GM19239 (cell line): ENCODE results near the gene RAP1GDS1.
"Not testable (repeated sequence)": the region's sequence is repeated elsewhere in the genome, so short reads cannot be mapped to it uniquely, and the experiment has no call there.

ENCODE experiments used
- DNase-seq: peaks from one replicate; pipeline ENCODE4 v3.0.0; 2011; ENCODE audit warnings: low spot score; ENCODE audit not compliant: insufficient read length
- FAIRE-seq: peaks from 2 replicates; lab custom pipeline; 2011; peaks lifted over from hg19 to GRCh38; lab: Jason Lieb, UNC

RAP1GDS1 gene

DNA sequence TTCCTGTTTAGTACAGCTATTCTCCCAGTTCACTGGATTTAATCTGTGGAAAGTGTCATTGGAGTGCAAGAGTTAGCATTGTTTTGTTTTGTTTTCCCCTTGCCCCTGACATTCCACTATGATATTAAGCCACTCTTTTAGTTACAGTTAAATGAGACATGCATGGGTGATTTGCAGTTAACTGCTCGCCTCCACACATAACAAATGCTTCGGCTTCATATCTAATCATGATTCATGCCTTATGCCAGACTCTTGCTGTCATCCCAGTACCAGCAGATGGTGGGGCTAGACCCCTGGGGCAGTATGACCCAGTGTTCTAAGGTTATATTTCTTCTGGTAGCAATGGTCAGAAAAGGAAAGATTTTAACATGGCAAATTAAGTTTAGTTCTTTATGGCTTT lies 80.1 kb downstream of the RAP1GDS1 start:
- DNase-seq = no peak
- FAIRE-seq = no peak

DNA sequence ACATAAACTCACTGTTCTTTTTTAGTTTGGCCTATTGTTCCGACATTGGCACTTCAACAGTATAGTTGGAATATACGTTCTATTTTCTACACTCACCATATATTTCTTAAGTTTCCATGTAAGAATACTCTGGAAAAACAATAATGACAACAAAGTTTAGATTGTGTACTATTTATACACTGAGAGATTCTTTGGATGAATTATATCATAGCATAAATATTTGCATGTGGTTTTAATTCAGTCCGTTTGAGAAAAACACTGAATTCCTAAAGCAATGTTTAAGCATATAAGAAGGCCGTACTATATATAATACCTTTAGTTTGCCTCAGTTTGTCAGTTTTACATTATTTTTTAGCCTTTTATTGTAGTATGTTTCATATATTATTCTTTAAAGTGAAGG lies 82.4 kb downstream of the RAP1GDS1 start:
- FAIRE-seq (no peak), DNase-seq (no peak)

DNA sequence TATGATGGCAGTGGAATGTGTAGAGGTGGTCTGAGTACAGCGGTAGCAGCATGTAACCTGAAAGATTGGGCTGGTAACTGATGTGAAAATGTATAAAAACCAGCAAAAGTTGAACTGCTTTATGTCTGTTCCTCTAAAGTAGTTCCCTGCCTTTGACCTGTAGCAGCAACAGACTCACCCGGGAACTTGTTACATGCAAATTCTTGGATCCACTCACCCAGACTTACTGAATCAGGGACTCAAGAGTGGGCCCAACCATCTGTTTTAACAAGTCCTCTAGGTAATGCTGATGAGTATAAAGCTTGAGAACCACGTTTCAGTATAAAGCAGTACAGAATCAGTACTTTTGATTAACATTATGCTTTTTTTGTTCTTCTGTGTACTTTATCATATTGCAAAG lies 84.7 kb downstream of the RAP1GDS1 start:
- FAIRE-seq (no peak), DNase-seq (no peak)

DNA sequence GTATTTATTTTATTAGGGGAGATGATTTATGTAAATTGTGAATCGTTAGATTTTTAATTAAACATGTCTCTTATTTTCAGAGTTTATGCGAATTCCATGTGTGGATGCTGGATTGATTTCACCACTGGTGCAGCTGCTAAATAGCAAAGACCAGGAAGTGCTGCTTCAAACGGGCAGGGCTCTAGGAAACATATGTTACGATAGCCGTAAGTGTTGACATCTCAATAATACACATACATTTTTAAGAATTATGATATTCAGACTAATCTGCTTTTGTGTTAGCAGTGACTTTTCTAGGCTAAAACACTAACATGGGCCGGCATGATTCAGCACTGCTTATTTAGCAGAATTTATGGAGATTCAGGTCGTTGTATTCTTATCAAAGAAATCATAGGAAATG lies 91.2 kb downstream of the RAP1GDS1 start:
- FAIRE-seq = peak; percentile 81
- DNase-seq = no peak

DNA sequence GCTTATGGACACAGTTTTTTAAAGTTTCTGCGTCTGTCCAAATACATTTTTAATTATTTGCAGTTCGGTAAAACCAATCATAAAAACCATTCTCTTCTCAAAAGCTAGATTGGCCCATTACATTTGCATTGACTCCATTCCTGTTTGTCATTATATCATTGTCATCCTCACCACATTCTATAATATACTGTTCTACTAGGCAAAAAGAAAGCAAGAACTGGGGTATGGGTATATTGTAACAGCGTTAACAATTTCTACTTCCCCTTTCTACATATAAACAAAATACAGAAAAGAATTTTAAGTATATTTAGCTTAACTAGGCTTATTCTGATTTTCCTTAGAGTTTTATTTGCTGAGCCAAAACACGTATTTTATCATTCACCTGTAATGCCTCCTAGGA lies 91.8 kb downstream of the RAP1GDS1 start:
- FAIRE-seq = no peak
- DNase-seq = no peak

DNA sequence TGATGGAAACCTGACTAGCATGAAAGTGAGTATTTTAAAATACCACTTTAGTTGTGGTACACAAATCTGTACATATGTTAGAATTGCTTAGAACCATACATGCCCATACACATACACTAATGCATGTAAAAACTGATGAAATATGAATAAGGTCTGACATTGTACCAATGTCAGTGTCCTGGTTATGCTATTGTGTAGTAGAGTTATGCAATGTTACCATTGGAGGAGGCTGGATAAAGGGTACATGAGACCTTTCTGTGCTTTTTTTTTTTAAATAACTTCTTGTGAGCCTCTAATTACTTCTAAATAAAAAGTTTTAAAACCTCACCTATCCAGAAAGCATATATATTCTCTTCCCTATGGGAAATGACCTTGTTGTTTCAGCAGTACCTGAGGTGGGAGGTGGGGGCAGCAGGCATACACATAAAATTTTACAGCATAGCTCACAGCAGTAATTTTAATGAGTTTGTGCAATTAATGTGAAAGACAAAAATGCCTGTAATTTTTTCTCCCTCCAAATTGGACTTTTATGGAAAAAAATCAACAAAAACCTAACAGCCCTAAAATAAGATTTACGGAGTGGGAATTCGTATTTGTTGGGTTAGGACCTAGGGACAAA lies 97.6 kb downstream of the RAP1GDS1 start:
- no peak for FAIRE-seq
- DNase-seq = no peak

DNA sequence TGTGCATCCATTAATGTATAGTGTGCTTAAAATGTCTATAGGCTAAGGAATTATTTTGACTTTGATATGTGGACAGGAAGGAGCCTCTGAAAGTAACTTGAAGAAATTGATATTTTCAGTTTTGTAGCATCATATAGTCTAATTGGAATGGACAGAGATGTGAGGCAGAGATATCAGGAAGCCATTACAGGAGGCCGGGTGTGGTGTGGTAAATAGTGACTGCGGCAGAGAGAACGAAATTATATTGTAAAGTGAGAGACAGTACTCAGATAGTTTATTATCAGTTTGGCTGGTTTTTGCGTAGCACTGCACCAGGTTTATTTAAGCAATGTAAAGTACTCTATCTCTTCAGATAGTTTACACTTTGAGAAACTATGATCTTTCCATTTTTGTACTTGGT lies 98.5 kb downstream of the RAP1GDS1 start:
- DNase-seq = no peak
- no peak for FAIRE-seq

DNA sequence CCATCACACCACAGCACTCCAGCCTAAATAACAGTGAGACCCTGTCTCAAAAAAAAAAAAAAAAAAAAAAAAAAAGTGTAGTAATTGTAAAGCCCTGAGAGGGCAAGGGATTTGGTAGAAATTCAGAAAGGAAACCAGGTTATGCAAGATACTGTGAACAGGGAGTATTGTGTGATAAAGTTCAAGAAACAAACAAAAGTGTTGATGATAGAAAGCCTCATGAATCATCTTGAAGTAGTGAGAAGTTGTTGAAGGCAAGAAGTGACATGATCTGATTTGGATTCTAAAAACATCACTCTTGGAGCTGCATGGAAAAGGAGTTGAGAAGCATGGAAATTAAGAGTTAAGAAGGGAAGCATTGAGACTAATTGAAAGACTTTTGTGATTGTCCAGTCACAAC lies 102.2 kb downstream of the RAP1GDS1 start:
- FAIRE-seq = no peak
- DNase-seq = no peak

DNA sequence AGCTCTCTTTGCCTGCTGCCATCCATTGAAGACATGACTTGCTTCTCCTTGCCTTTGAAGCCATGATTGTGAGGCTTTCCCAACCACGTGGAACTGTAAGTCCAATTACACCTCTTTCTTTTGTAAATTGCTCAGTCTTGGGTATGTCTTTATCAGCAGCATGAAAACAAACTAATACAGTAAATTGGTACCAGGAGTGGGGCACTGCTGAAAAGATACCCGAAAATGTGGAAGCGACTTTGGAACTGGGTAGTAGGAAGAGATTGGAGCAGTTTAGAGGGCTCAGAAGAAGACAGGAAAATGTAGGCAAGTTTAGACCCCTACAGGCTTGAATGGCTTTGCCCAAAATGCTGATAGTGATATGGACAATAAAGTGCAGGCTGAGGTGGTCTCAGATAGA lies 105.1 kb downstream of the RAP1GDS1 start:
- not testable (repeated sequence) for FAIRE-seq, DNase-seq

DNA sequence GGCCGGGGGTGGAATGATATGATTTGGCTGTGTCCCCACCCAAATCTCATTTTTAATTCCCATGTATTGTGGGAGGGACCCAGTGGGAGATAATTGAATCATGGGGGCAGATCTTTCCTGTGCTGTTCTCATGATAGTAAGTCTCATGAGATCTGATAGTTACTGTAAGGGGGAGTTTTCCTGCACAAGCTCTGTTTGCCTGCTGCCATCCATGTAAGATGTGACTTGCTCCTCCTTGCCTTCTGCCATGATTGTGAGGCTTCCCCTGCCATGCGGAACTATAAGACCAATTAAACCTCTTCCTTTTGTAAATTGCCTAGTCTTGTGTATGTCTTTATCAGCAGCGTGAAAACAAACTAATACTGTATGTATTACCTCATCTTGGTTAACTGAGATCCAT lies 106.8 kb downstream of the RAP1GDS1 start:
- not testable (repeated sequence) for FAIRE-seq

DNA sequence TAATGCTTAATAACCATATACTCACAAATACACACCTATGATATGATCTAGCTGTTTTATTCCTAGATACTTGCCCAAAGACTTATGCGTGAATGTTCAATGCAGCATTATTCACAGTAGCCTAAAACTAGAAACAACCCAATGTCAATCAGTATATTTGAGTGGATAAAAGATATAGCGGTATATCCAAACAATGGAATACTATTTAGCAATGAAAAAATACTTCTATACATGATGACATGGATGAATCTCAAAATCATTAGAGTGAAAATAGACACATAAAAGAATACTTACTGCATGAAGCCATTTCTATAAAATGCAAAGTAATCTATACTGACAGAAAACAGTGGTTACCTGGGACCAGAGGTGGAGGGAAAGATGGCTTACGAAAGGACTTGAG lies 108.1 kb downstream of the RAP1GDS1 start:
- DNase-seq (no peak), FAIRE-seq (no peak)

More for the DNA sequence above, 106.8 kb downstream of the RAP1GDS1 start:
- DNase-seq = not testable (repeated sequence)

DNA sequence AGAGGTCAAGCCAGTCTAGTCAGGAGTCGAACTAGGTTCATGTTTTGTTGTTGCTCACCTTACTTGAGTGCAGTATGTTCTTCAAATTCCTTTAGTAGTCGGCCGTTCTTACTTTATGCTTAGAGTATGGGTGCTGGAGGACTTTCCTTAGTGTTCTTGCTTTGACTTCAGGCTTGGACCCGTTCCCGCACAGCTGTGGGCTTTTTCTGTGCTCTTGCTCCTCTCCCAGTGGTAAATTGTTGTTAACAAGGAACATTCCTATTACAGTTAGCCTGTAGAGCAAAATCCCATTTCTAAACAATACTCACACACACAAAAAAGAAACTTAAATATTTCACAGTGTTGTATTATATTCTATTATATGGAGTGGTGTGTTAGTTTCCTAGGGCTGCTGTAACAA lies 113.5 kb downstream of the RAP1GDS1 start:
- no peak for FAIRE-seq
- DNase-seq = no peak

DNA sequence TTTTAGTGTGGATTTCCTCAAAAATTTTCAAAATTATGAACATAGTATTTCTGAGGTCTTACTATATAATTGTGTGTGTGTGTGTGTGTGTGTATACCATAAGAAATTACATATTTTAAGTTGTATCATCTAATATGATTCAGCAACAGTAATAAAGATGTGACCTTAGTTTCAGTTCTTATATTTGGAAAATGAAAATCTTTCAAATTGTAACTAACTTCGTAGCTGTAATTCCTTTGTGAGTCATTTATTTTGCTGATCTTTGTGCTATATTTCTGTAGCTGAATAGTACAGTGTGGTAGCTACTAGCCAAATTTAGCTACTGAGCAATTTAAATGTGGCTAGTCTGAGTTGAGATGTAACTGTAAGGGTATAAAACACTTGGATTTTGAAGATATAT lies 116.4 kb downstream of the RAP1GDS1 start:
- DNase-seq (no peak), FAIRE-seq (peak; percentile 31)

DNA sequence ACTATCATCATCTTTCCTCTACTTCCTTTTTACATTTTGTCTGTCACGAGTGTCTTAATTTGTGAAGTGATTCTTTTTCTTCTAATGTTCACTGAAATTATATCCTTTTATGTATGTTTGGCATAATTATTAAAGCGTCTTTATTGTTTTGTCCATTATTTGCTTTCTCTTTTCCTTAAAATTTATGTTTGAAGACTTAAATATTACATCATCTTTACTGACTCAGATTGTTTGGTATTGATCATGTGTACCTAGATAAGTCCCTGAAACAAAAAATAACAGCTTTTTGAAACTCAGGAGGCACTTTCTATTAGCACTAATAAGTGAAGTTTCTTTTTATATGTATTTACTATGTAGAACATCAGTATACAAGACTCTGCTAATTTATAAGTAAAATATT lies 120.1 kb downstream of the RAP1GDS1 start:
- FAIRE-seq = peak; percentile 79
- DNase-seq = no peak

DNA sequence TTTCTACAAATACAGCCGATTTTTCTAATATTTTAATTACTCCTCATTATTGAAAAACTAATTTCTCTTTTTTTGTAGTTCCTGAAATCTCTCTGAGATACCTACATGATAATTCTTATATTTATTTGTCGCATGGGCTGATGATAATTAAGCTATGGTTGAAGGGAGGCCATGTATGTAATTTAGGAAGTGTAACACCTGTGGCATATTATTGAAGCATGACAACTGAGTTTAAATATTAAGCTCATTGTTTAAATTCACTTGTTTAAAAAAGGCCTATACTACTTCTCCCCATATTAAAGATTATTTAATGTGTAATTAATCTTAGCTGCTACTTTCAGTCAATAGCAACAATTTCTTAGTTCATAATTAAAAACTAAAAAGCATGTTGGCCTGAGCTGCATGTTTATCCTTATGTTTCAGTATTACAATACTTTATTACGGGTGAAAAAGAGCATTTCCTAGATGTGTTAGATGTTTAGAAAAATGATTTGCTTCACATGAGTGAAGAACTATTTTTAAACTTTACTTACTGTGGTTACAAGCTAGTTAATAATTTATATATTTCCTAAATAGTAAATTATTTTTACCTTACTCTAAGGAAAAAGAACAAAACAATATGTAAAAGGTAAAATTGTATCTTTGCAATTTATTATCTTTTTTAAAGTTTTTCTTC lies 122.4 kb downstream of the RAP1GDS1 start:
- FAIRE-seq = peak; percentile 75
- DNase-seq = no peak

DNA sequence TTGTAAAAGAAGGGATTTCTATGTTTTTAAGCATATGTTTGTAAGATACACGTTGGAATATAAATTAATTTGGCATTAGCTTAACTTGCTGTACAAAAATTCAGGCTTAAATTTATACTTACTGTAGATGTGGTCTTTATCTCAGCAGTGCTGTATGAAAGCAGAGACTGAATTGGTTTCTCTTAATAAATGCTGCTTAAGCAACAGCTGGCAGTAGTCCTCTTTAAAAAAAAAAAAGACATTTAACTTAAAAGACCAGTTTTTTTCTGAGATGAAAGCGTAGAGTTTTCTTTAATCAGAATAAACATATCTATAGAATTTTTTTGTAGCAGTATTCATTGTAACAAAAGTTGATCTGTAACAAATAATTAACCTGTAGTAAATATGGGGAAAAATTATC lies 124.6 kb downstream of the RAP1GDS1 start:
- FAIRE-seq (no peak), DNase-seq (no peak)

DNA sequence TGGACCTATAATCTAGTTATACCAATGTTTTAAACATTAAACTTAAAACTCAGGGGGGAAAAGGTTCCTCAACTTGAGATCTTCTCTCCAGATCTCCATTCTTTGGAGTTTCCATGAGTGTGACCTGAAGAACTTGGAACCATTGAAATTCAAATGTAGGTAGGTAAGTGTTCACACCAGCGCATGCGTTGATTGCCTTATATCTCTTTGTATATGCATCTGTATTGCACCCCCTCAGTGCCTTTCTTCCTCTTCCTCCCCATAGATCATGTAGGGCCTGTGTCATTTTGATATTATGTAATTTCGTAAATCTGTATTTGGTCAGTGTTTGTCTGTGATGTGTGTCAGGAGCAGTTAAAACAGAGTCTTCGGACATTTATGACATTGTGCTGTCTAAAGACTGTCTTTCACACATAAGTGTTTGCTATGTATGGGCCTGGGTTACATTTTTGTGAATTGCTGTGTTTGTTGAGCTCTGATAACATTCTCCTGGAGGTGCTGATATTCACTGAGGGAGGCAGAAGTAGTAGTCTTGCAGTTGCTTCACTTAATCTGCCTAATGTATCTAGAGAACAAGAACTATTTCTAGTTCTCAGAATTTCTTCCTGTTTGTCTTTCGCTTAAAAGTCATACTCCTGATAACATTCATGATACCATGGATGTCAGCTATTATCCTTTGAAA lies 126.3 kb downstream of the RAP1GDS1 start:
- FAIRE-seq (no peak), DNase-seq (no peak)

DNA sequence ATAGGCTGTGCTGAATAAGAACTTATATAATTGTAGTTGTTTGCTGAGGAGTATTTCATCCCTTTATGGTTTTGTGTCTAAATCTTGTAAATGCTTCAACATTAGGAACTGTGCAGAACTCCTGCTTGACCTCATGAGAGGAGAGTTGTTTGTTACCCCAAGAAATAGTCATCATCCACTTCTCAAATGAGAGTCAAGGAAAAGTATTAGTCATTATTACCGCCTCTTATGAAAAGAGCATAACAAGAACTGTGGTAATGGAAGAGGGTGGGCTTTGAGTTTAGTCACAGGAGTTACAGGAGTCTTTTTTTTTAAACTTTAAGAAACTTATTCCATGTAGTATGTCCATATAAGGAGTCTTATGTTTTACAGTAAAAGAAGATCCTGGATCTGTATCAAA lies 132.9 kb downstream of the RAP1GDS1 start:
- no peak for FAIRE-seq
- no peak for DNase-seq

DNA sequence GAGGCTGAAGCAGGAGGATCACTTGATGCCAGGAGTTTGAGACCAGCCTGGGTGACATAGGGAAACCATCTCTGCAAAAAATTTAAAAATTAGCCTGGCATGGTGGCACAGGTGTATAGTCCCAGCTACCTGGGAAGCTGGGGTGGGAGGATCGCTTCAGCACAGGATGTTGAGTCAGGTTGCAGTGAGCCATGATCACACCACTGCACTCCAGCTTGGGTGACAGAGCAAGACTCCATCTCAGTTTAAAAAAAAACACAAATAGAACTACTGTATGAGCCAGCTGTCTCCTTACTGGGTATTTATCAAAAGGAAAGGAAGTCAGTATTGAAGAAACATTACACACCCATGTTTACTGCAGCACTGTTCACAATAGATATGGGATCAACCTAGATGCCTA lies 138.7 kb downstream of the RAP1GDS1 start:
- no peak for FAIRE-seq
- DNase-seq = no peak

DNA sequence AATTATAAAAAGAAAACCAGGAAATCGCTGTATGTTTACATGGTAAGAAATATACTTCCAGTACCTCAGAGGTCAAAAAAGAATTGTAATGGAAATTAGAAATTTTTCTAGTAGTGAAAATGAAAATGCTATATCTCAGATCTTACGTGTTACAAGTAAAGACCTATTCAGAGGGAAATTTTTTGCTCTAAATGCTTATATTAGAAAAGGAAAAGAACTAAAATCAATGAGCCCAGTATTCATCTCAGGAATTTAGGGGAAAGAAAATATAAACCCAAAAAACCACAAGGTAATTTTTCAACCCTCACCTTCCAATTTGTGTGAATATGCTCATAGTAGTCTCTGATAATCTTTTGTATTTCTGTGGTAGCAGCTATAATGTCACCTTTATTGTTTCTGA lies 145.6 kb downstream of the RAP1GDS1 start:
- FAIRE-seq = peak; percentile 73

DNA sequence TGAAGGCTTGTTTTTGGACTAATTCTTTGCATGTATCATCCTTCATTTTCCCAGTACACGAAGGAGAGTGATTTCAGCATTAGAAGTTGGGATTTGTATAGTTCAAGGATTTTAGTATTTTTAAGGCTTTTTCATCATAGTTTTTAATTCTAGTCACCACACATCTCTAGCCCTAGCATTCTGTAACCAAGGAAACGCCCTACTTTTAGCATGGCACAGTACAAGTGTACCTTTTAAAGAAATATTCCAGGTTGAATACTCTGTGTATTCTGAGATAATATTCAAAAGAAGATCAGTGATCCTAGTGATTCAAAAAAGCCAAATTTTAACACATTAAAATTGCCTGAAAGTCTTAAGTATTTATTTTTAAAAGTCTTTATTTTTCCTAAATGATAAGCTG lies 150.5 kb downstream of the RAP1GDS1 start:
- DNase-seq = no peak
- no peak for FAIRE-seq

More for the DNA sequence above, 145.6 kb downstream of the RAP1GDS1 start:
- no peak for DNase-seq

DNA sequence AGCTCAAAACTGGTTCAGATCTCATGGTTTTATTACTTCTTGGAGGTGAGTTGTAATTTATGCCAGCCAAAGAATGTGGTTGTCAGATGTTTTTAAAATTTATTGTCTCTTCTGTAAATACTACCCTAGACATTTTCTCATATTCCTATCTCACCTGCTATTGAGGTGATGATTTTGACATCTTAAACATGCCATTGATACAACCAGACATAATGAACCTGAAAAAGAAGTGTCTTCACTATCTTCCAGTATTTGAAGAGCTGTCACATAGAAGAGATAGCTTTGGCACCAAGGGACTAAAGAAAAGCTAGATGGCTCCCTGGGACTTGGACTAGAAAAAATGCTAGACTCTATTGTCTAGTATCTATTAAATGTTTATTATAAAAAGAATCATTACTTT lies 155.7 kb downstream of the RAP1GDS1 start:
- no peak for DNase-seq
- FAIRE-seq = no peak
